K562 (cell line): ENCODE results near the gene ATCAY. TPM values are rescaled to one million over a fixed set of nuclear protein-coding genes. Genes with fewer than 3 reads are reported as not detected.

Experiments used
- ATAC-seq: fragments of 200-7000 bp; cut with Tn5 transposase; 3 replicates; pipeline ENCODE4 v1.9.1; 2020; ENCODE audit warnings: moderate library complexity
- BruUV-seq: library from RNA; stranded (reverse); fragments of 400-500 nt; replicated peaks from 2 replicates; lab custom pipeline; 2021; lab: Mats Ljungman, UMichigan
- CTCF ChIA-PET: fragments of 300-600 bp; formaldehyde crosslinking; extraction: SDS; loops from one replicate; lab custom pipeline; 2021; ENCODE audit warnings: low intra/inter-chr PET ratio; lab: Yijun Ruan, JAX
- POLR2A ChIA-PET: fragments of 300-600, 350-650 bp; sonication (Branson Sonifier 250); formaldehyde crosslinking; extraction: SDS; loops from one replicate; lab custom pipeline; 2021; ENCODE audit warnings: antibody characterized with exemption, inconsistent platforms; lab: Yijun Ruan, JAX
- DNase-seq, 4 experiments: peaks; one replicate each; pipeline versions ENCODE4 v3.0.0 to v3.0.0-alpha.2; 2011 to 2018; ENCODE audit warnings: low spot score in 3 of 4, mixed read lengths in 3 of 4; ENCODE audit errors: extremely low read depth in 1 of 4
- FAIRE-seq: peaks from 2 replicates; lab custom pipeline; 2011; peaks lifted over from hg19 to GRCh38; lab: Jason Lieb, UNC
- H2AFZ ChIP-seq: 2 replicates; pipeline ENCODE4 v1.6.0; 2011; ENCODE audit warnings: low read depth, low read length, control low read depth, inconsistent platforms
- H3K27ac ChIP-seq: fragments of 200-600 bp; 3 replicates; pipeline ENCODE4 v1.8.0; 2011; ENCODE audit warnings: low read depth, mild to moderate bottlenecking, control low read depth, inconsistent platforms, low read length, moderate library complexity, mixed read lengths; ENCODE audit errors: extremely low read depth
- H3K27me3 ChIP-seq, 2 experiments: fragments of 300-600 bp in 1 of 2; 2 replicates in 1 of 2; 3 replicates in 1 of 2; pipeline versions ENCODE4 v1.6.0 to v1.8.0; 2011; ENCODE audit warnings: inconsistent platforms in 2 of 2, low read length in 2 of 2, mild to moderate bottlenecking in 1 of 2, mixed read lengths in 1 of 2, moderate library complexity in 1 of 2; ENCODE audit not compliant: control insufficient read depth in 2 of 2, insufficient read depth in 2 of 2
- H3K36me3 ChIP-seq: fragments of 300-600 bp; 3 replicates; pipeline ENCODE4 v1.8.0; 2011; ENCODE audit warnings: mild to moderate bottlenecking, low read length, inconsistent platforms; ENCODE audit not compliant: control insufficient read depth, insufficient read depth
- H3K4me1 ChIP-seq, 2 experiments: fragments of 200-600 bp in 1 of 2; replicated peaks in 1 of 2; 2 replicates in 1 of 2; 3 replicates in 1 of 2; pipeline versions ENCODE4 v1.5.1 to v1.8.0; 2011; ENCODE audit warnings: inconsistent platforms in 2 of 2, low read length in 2 of 2, mild to moderate bottlenecking in 1 of 2, mixed read lengths in 1 of 2, moderate library complexity in 1 of 2; ENCODE audit not compliant: control insufficient read depth in 2 of 2, insufficient read depth in 2 of 2
- H3K4me2 ChIP-seq: 2 replicates; pipeline ENCODE4 v1.6.1; 2011; ENCODE audit warnings: low read length, control low read depth, inconsistent platforms, mixed read lengths; ENCODE audit not compliant: insufficient read depth
- H3K4me3 ChIP-seq: fragments of 200-600 bp; sonication (generic), shearing (Covaris generic); 2 replicates; pipeline ENCODE4 v1.5.1; 2016; ENCODE audit warnings: control low read depth, inconsistent platforms
- H3K79me2 ChIP-seq: fragments of 200-600 bp; 3 replicates; pipeline ENCODE4 v1.8.0; 2011; ENCODE audit warnings: low read length, inconsistent platforms; ENCODE audit not compliant: control insufficient read depth, insufficient read depth
- H3K9ac ChIP-seq, 2 experiments: 2 replicates each; pipeline versions ENCODE4 v1.6.0 to v1.6.1; 2011; ENCODE audit warnings: low read depth in 2 of 2, low read length in 2 of 2, control low read depth in 1 of 2, inconsistent platforms in 1 of 2, mild to moderate bottlenecking in 1 of 2, mixed read lengths in 1 of 2; ENCODE audit not compliant: insufficient read depth in 1 of 2
- H3K9me1 ChIP-seq: one replicate; pipeline ENCODE4 v1.6.0; 2011; ENCODE audit warnings: inconsistent platforms, mild to moderate bottlenecking, low read length, moderate library complexity; ENCODE audit not compliant: control insufficient read depth, insufficient read depth
- H3K9me3 ChIP-seq: replicated peaks from 2 replicates; pipeline ENCODE4 v1.5.1; 2011; ENCODE audit warnings: low read depth, low read length, inconsistent platforms; ENCODE audit not compliant: control insufficient read depth, insufficient read depth
- H4K20me1 ChIP-seq: replicated peaks from 2 replicates; pipeline ENCODE4 v1.6.1; 2011; ENCODE audit warnings: low read length, inconsistent platforms, mixed read lengths; ENCODE audit not compliant: control insufficient read depth, insufficient read depth
- ARID1B ChIP-seq: fragments of 450-650 bp; IDR thresholded peaks from 2 replicates; pipeline ENCODE4 v1.6.1; 2016; ENCODE audit warnings: antibody characterized with exemption, mild to moderate bottlenecking, inconsistent platforms
- BHLHE40 ChIP-seq: IDR thresholded peaks from 2 replicates; pipeline ENCODE4 v1.6.1; 2011; ENCODE audit warnings: low read length, improper control_type of control experiment
- CBX3 ChIP-seq, 2 experiments: IDR thresholded peaks; 1 replicate in 1 of 2; 2 replicates in 1 of 2; pipeline ENCODE4 v1.6.1; 2012; ENCODE audit warnings: inconsistent platforms in 2 of 2, low read length in 2 of 2, borderline replicate concordance in 1 of 2, control low read depth in 1 of 2
- ELF2 ChIP-seq: fragments of 250-450 bp; sonication (Bioruptor Pico); IDR thresholded peaks from 2 replicates; pipeline ENCODE4 v1.5.0; 2021; ENCODE audit warnings: mild to moderate bottlenecking
- GTF2A2 ChIP-seq: IDR thresholded peaks from 2 replicates; pipeline ENCODE4 v1.6.1; 2016; ENCODE audit warnings: mild to moderate bottlenecking, missing genetic modification characterization, missing compliant biosample characterization
- JUNB ChIP-seq: fragments of 450-650 bp; formaldehyde crosslinking; conservative IDR thresholded peaks from 2 replicates; pipeline ENCODE4 v1.4.0; 2020; ENCODE audit warnings: mild to moderate bottlenecking
- KDM4B ChIP-seq, 2 experiments: fragments of 450-650 bp in 1 of 2; sonication (generic) in 1 of 2; IDR thresholded peaks; 2 replicates each; pipeline ENCODE4 v1.6.1; 2016 to 2017; ENCODE audit warnings: borderline replicate concordance in 2 of 2, antibody characterized with exemption in 1 of 2, low read depth in 1 of 2, mild to moderate bottlenecking in 1 of 2
- PHF21A ChIP-seq: fragments of 450-650 bp; IDR thresholded peaks from 2 replicates; pipeline ENCODE4 v1.6.1; 2017; ENCODE audit warnings: low read depth, borderline replicate concordance
- RBM17 ChIP-seq: fragments of 200-400 bp; formaldehyde crosslinking; IDR thresholded peaks from 2 replicates; pipeline ENCODE4 v1.6.1; 2017; ENCODE audit warnings: low read depth, mild to moderate bottlenecking, low read length, borderline replicate concordance
- SMARCA5 ChIP-seq: fragments of 450-650 bp; IDR thresholded peaks from 2 replicates; pipeline ENCODE4 v1.6.1; 2016
- SP1 ChIP-seq: sonication (generic); formaldehyde crosslinking; IDR thresholded peaks from 2 replicates; pipeline ENCODE4 v1.8.1; 2022; ENCODE audit warnings: mild to moderate bottlenecking, missing genetic modification reagents
- ZNF121 ChIP-seq: sonication (generic); formaldehyde crosslinking; conservative IDR thresholded peaks from 2 replicates; pipeline ENCODE4 v1.8.0; 2022; ENCODE audit warnings: missing genetic modification reagents
- ZNF282 ChIP-seq: sonication (generic); formaldehyde crosslinking; IDR thresholded peaks from 2 replicates; pipeline ENCODE4 v1.8.1; 2023; ENCODE audit warnings: missing genetic modification reagents
- WGBS: fragments of 100-300 bp; shearing (Covaris generic); methylation state at CpG from one replicate; pipeline ENCODE4 v1.1.6; 2016; ENCODE audit warnings: low coverage, mixed read lengths; ENCODE audit not compliant: insufficient coverage; ENCODE audit errors: missing lambda C conversion rate; 5-methylcytosine and 5-hydroxymethylcytosine counted together
- in situ Hi-C: fragments of 300-500 bp; cut with MboI; formaldehyde crosslinking; loops from 4 replicates; pipeline ENCODE4 v1.15.0; 2018; ENCODE audit warnings: inconsistent platforms, mixed read lengths
- intact Hi-C: fragments of 100-400 bp; cut with micrococcal nuclease; formaldehyde crosslinking; loops from 2 replicates; pipeline ENCODE4 v1.14.2; 2022
- polyA plus RNA-seq, 8 experiments: library from polyadenylated mRNA; depleted of rRNA in 4 of 8; stranded (reverse) in 5 of 8; unstranded in 3 of 8; fragments of >200 nt; fragmentation: Nextera tagmentation in 2 of 8; fragmentation: Illumina TruSeq in 1 of 8; extraction: Ambion mirVana in 2 of 8; extraction: Trizol in 1 of 8; gene quantifications; 2 replicates each; pipeline versions ENCODE4 v1.2.1 to v1.2.3, GENCODE V29; 2011 to 2014; ENCODE audit warnings: inconsistent platforms in 1 of 8, missing spikeins in 1 of 8
- total RNA-seq, 7 experiments: library from RNA; depleted of rRNA in 6 of 7; stranded (reverse); fragments of >200 nt in 6 of 7; fragmentation: Illumina TruSeq in 2 of 7; extraction: Trizol in 2 of 7; gene quantifications; 2 replicates each; pipeline versions ENCODE4 v1.2.1 to v1.2.3, GENCODE V29; 2011 to 2021; ENCODE audit warnings: low replicate concordance in 1 of 7
- TF ChIP-seq, protein P1 (sequence below): sonication (generic); formaldehyde crosslinking; IDR thresholded peaks from 2 replicates; pipeline ENCODE4 v1.9.0; 2022; ENCODE audit warnings: mild to moderate bottlenecking, missing genetic modification reagents
- TF ChIP-seq, protein P2 (sequence below): fragments of 250-450 bp; sonication (Bioruptor Pico); IDR thresholded peaks from 2 replicates; pipeline ENCODE4 v1.5.0; 2020; ENCODE audit warnings: mild to moderate bottlenecking, borderline replicate concordance
- TF ChIP-seq, protein P3 (sequence below): sonication (generic); IDR thresholded peaks from 2 replicates; pipeline ENCODE4 v1.6.1; 2016
- TF ChIP-seq, protein P4 (sequence below): fragments of 450-650 bp; conservative IDR thresholded peaks from 2 replicates; pipeline ENCODE4 v1.6.1; 2016; ENCODE audit warnings: missing genetic modification characterization, low read depth, mild to moderate bottlenecking, missing compliant biosample characterization, moderate library complexity
- TF ChIP-seq, protein P5 (sequence below): sonication (generic); formaldehyde crosslinking; IDR thresholded peaks from 2 replicates; pipeline ENCODE4 v1.8.1; 2023; ENCODE audit warnings: mild to moderate bottlenecking, missing genetic modification reagents, moderate library complexity

Gene ATCAY
- total and polyA plus RNA-seq, 9 of the 15 experiments (the other 6 are each of a cell fraction or from before 2014, with no cell fraction given), result not detected

DNA sequence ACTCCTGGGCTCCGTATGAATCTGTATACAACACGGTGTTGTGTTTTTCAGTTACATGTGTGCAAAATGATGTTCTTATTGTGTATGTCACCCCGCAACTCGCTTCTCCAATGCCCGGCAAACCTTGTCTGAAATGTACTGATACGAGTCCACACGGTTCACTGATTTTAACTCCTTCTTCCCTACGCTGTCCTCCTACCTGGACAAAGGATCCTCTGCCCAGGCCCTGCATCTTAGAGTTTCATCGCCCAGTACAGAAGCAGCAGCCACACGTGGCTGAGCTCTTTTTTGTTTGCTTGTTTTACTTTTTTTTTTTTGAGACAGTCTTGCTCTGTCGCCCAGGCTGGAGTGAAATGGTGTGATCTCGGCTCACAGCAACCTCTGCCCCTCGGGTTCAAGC is 40.5 kb upstream of the ATCAY start:
- FAIRE-seq (no peak), ATAC-seq (no peak), DNase-seq (no peak)
- no peak overlapping the region for H3K27ac ChIP-seq
- CTCF ChIA-PET, result no interaction called here
- no peaks in the 10 kb centered on the region for H3K9me1 ChIP-seq
- 47% methylated on average over 13 of the region's 13 CpGs for WGBS
- no peaks in the 10 kb centered on the region for H4K20me1 ChIP-seq
- no peak for TF ChIP-seq ARID1B
- TF ChIP-seq RBM17, result no peak
- no peak for TF ChIP-seq KDM4B (IDR thresholded peaks at IDR 0.05; ENCODE audit: borderline replicate concordance in 2 of 2, low read depth in 1 of 2)
- no peak for TF ChIP-seq ZNF121
- TF ChIP-seq, protein P1, sequence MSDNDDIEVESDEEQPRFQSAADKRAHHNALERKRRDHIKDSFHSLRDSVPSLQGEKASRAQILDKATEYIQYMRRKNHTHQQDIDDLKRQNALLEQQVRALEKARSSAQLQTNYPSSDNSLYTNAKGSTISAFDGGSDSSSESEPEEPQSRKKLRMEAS (CRISPR knock-in tag), result no peak
- TF ChIP-seq, protein P2, sequence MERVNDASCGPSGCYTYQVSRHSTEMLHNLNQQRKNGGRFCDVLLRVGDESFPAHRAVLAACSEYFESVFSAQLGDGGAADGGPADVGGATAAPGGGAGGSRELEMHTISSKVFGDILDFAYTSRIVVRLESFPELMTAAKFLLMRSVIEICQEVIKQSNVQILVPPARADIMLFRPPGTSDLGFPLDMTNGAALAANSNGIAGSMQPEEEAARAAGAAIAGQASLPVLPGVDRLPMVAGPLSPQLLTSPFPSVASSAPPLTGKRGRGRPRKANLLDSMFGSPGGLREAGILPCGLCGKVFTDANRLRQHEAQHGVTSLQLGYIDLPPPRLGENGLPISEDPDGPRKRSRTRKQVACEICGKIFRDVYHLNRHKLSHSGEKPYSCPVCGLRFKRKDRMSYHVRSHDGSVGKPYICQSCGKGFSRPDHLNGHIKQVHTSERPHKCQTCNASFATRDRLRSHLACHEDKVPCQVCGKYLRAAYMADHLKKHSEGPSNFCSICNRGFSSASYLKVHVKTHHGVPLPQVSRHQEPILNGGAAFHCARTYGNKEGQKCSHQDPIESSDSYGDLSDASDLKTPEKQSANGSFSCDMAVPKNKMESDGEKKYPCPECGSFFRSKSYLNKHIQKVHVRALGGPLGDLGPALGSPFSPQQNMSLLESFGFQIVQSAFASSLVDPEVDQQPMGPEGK, result no peak
- no peak for TF ChIP-seq BHLHE40
- TF ChIP-seq, protein P3, sequence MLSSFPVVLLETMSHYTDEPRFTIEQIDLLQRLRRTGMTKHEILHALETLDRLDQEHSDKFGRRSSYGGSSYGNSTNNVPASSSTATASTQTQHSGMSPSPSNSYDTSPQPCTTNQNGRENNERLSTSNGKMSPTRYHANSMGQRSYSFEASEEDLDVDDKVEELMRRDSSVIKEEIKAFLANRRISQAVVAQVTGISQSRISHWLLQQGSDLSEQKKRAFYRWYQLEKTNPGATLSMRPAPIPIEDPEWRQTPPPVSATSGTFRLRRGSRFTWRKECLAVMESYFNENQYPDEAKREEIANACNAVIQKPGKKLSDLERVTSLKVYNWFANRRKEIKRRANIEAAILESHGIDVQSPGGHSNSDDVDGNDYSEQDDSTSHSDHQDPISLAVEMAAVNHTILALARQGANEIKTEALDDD, result no peak
- no peak for TF ChIP-seq PHF21A
- no peak for TF ChIP-seq SMARCA5
- TF ChIP-seq JUNB (CRISPR knock-in tag), result no peak
- no peak for TF ChIP-seq CBX3 (IDR thresholded peaks at IDR 0.05; ENCODE audit: borderline replicate concordance in 1 of 2, low read length in 2 of 2)
- TF ChIP-seq, protein P4, sequence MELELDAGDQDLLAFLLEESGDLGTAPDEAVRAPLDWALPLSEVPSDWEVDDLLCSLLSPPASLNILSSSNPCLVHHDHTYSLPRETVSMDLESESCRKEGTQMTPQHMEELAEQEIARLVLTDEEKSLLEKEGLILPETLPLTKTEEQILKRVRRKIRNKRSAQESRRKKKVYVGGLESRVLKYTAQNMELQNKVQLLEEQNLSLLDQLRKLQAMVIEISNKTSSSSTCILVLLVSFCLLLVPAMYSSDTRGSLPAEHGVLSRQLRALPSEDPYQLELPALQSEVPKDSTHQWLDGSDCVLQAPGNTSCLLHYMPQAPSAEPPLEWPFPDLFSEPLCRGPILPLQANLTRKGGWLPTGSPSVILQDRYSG (tag), result no peak
- TF ChIP-seq, protein P5, sequence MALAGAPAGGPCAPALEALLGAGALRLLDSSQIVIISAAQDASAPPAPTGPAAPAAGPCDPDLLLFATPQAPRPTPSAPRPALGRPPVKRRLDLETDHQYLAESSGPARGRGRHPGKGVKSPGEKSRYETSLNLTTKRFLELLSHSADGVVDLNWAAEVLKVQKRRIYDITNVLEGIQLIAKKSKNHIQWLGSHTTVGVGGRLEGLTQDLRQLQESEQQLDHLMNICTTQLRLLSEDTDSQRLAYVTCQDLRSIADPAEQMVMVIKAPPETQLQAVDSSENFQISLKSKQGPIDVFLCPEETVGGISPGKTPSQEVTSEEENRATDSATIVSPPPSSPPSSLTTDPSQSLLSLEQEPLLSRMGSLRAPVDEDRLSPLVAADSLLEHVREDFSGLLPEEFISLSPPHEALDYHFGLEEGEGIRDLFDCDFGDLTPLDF, result no peak
- TF ChIP-seq GTF2A2 (tag), result no peak
- TF ChIP-seq ELF2, result no peak
- no peak for TF ChIP-seq SP1 (CRISPR knock-in tag)
- TF ChIP-seq ZNF282 (CRISPR knock-in tag), result no peak
- POLR2A ChIA-PET, result interaction anchor here (1.2 kb wide), 1 partner anchor 27 kb away, joined by 4 read pairs; no protein-coding TSS in a partner anchor
- intact Hi-C loops (loop anchor here (10.0 kb wide), 1 partner anchor 55 kb away; the partner anchor contains the start of gene MATK), in situ Hi-C loops (no loop called here)
- H3K9me3 ChIP-seq, result peaks cover 12% of the 10 kb centered on the region
- peak overlapping the region; percentile 7; the same call in 1 of the 2 replicates for H2AFZ ChIP-seq
- peaks cover 0 to 11% of the 10 kb centered on the region in 2 experiments; a peak in 3 of 5 replicates for H3K27me3 ChIP-seq
- H3K4me1 ChIP-seq, result peaks cover 8 to 15% of the 10 kb centered on the region in 2 experiments
- H3K36me3 ChIP-seq, result no peaks in the 10 kb centered on the region
- no TSS peak for BruUV-seq
- no peak overlapping the region for H3K4me2 ChIP-seq
- H3K4me3 ChIP-seq, result no peak overlapping the region
- H3K79me2 ChIP-seq, result no peaks in the 10 kb centered on the region
- H3K9ac ChIP-seq, result no peak overlapping the region
